Measurements from ENCODE around the gene USP32. TPM values are rescaled to one million over a fixed set of nuclear protein-coding genes. Genes with fewer than 3 reads are reported as not detected.

Gene USP32
- total RNA-seq, 4 donors from 2014 or later, result 65.1 to 80.1 (median 77.2) TPM

DNA sequence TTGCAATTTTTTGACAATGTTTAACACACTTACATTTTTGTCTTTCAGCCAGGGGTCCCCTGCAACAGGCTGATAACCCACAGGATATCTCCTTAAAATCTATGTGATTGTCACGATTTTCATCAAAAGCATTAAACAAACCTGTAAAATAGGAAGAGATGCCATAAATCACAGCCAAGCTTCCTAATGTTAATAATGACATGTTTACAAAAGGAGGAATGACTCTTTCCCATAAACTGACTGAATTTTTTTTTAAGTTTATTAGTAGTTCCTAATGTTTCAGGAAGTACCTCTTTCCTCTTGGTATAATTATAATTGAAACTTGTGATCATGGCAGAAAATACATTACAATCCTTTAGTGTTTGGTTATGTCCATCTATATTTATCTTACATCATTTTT is 122.5 kb downstream of the USP32 start:
- TF ChIP-seq CTCF (IDR thresholded peaks at IDR 0.05; ENCODE audit: low read depth), result no peak

DNA sequence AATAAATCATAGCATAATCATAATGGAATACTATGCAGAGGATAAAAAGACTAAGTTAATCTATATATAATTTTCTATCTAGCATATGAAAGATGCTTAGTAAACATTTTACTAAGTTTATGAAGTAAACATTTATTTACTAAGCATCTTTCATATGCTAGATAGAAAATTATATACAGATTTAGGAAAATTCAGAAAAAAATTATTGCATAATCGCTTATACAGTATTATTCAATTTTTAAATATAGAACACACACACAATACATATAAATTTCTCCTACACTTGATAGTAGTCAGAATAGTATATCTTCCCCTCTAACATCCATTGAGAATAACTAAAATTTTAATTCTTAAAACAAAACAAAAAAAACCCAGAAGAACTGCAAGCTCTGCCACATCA is 131.4 kb downstream of the USP32 start:
- no peak for TF ChIP-seq CTCF (IDR thresholded peaks at IDR 0.05; ENCODE audit: low read depth)

DNA sequence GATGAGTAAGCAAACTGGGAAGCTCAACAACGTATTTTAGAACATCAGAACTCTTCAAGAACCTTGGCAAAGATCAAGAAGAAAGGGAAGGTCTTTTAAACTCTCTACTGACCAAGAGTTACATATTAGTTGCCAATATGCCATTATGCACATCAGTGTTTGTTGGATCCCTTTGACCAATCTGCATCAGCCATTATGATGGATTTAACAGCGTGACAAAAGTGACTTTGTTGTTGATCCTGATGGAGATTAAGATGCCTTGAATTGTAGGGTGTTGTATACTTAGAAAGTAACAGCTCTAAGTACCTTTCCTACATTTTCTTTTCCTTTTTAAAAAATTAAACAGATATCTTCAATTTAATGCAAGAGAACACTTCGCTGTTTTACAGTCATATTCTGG is 133.6 kb downstream of the USP32 start:
- TF ChIP-seq CTCF (IDR thresholded peaks at IDR 0.05; ENCODE audit: low read depth), result peak; percentile 92

GRCh38 chr17:60256174-60256573 is 135.8 kb downstream of the USP32 start:
- no peak for TF ChIP-seq CTCF (IDR thresholded peaks at IDR 0.05; ENCODE audit: low read depth)

- TF ChIP-seq CTCF (IDR thresholded peaks at IDR 0.05; ENCODE audit: low read depth), result no peak
Observed at GRCh38 chr17:60253048-60253447, 138.9 kb downstream of the USP32 start.

GRCh38 chr17:60252459-60252858 is 139.5 kb downstream of the USP32 start:
- peak; percentile 92 for TF ChIP-seq CTCF (IDR thresholded peaks at IDR 0.05; ENCODE audit: low read depth)

DNA sequence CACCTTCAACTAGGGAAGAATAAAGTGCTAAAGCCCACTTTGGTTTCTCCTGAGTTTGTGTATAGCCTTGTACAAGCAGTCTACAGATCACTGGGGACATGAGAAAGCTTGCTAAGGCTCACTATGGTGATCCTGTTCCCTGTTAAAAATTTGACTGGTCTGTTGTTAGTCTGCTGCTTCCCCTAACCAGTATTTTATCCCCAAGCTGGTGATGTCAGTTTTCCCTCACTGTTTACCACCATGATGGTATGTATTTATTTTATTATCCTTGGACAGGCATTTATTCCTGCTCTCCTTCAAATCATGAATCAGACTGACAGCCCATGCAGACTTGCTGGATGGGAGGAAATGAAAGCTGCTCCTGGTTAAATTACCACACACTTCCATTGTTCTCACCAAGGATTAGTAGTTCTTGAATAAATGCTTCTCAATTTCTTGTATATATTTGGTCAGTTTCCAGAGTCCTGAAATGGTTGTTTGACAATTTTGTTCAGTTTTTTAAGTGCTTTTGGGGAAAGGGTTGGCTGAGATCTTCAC is 142.6 kb downstream of the USP32 start:
- no peak for TF ChIP-seq CTCF (IDR thresholded peaks at IDR 0.05; ENCODE audit: low read depth)
